ENCODE data around the gene GRM8.

GRCh38 chr7:126401918-126402317, 850.8 kb downstream of the GRM8 start:
- TF ChIP-seq EZH2 (IDR thresholded peaks at IDR 0.05; ENCODE audit: insufficient read depth, poor library complexity, severe bottlenecking) (no peak), EZH2phosphoT487 (IDR thresholded peaks at IDR 0.05; ENCODE audit: insufficient read depth, low read depth) (no peak)

All from GM23248 (cell line).